Endothelial cell of umbilical vein (primary cell): ENCODE measurements around the gene OSBPL10. TPM values are rescaled to one million over a fixed set of nuclear protein-coding genes. Genes with fewer than 3 reads are reported as not detected.

ENCODE experiments used
- BruUV-seq: library from RNA; stranded (reverse); fragments of 400-500 nt; replicated peaks from 2 replicates; lab custom pipeline; 2021; lab: Mats Ljungman, UMichigan
- CTCF ChIA-PET: fragments of 300-600, 350-600 bp; sonication (Branson Sonifier 250); formaldehyde crosslinking; loops from one replicate; lab custom pipeline; 2021; ENCODE audit warnings: antibody characterized with exemption, inconsistent platforms; lab: Charles Lee
- POLR2A ChIA-PET: fragments of 300-600, 350-600 bp; sonication (Branson Sonifier 250); formaldehyde crosslinking; loops from one replicate; lab custom pipeline; 2021; ENCODE audit warnings: antibody characterized with exemption, inconsistent platforms; lab: Charles Lee
- DNase-seq: peaks from one replicate; pipeline ENCODE4 v3.0.0-alpha.2; 2011; ENCODE audit warnings: low read depth, low spot score
- FAIRE-seq: peaks from 2 replicates; lab custom pipeline; 2011; peaks lifted over from hg19 to GRCh38; lab: Jason Lieb, UNC
- H2AFZ ChIP-seq: 2 replicates; pipeline ENCODE4 v1.6.0; 2012; ENCODE audit warnings: low read depth, low read length, control low read depth, inconsistent platforms
- H3K27ac ChIP-seq: 2 replicates; pipeline ENCODE4 v1.5.1; 2011; ENCODE audit warnings: low read depth, mild to moderate bottlenecking, control low read depth, low read length, moderate library complexity; ENCODE audit not compliant: insufficient read depth
- H3K27me3 ChIP-seq, 2 experiments: 2 replicates each; pipeline versions ENCODE4 v1.6.0 to v1.6.1; 2011; ENCODE audit warnings: low read length in 2 of 2, mixed read lengths in 1 of 2; ENCODE audit not compliant: control insufficient read depth in 2 of 2, insufficient read depth in 2 of 2
- H3K36me3 ChIP-seq, 2 experiments: 2 replicates in 1 of 2; 3 replicates in 1 of 2; pipeline ENCODE4 v1.5.1; 2011; ENCODE audit warnings: low read length in 2 of 2, mild to moderate bottlenecking in 1 of 2, moderate library complexity in 1 of 2; ENCODE audit not compliant: control insufficient read depth in 2 of 2, insufficient read depth in 2 of 2; ENCODE audit errors: extremely low read depth in 1 of 2
- H3K4me1 ChIP-seq: 3 replicates; pipeline ENCODE4 v1.5.1; 2011; ENCODE audit warnings: mild to moderate bottlenecking, low read length; ENCODE audit not compliant: control insufficient read depth, insufficient read depth; ENCODE audit errors: extremely low read depth
- H3K4me2 ChIP-seq: 2 replicates; pipeline ENCODE4 v1.6.1; 2011; ENCODE audit warnings: low read length, control low read depth, mixed read lengths; ENCODE audit not compliant: insufficient read depth
- H3K4me3 ChIP-seq, 3 experiments: fragments of 200-600 bp in 1 of 3; sonication (generic), shearing (Covaris generic) in 1 of 3; replicated peaks in 1 of 3; 2 replicates each; pipeline ENCODE4 v1.5.1; 2011 to 2016; ENCODE audit warnings: control low read depth in 3 of 3, low read length in 3 of 3, mild to moderate bottlenecking in 2 of 3, inconsistent platforms in 1 of 3, low read depth in 1 of 3, moderate library complexity in 1 of 3; ENCODE audit not compliant: insufficient read depth in 1 of 3
- H3K79me2 ChIP-seq: 2 replicates; pipeline ENCODE4 v1.6.0; 2012; ENCODE audit warnings: low read length, inconsistent platforms; ENCODE audit not compliant: control insufficient read depth, insufficient read depth
- H3K9ac ChIP-seq: replicated peaks from 2 replicates; pipeline ENCODE3; 2011; ENCODE audit warnings: low read length, control low read depth; ENCODE audit not compliant: insufficient read depth; ENCODE audit errors: extremely low read depth
- H3K9me1 ChIP-seq: replicated peaks from 3 replicates; pipeline ENCODE4 v1.6.0; 2011; ENCODE audit warnings: mild to moderate bottlenecking, low read length; ENCODE audit not compliant: control insufficient read depth, insufficient read depth; ENCODE audit errors: extremely low read depth
- H3K9me3 ChIP-seq: replicated peaks from 2 replicates; pipeline ENCODE4 v1.5.1; 2012; ENCODE audit warnings: low read length, inconsistent platforms; ENCODE audit not compliant: control insufficient read depth, insufficient read depth
- H4K20me1 ChIP-seq: replicated peaks from 2 replicates; pipeline ENCODE3; 2011; ENCODE audit warnings: mild to moderate bottlenecking, low read length; ENCODE audit not compliant: control insufficient read depth, insufficient read depth; ENCODE audit errors: extremely low read depth
- CTCF ChIP-seq, 2 donors: IDR thresholded peaks; 1 replicate in 1 of 2; 2 replicates in 1 of 2; pipeline ENCODE4 v1.5.1; 2011; ENCODE audit warnings: low read length in 2 of 2, mild to moderate bottlenecking in 2 of 2, moderate library complexity in 2 of 2, control low read depth in 1 of 2, inconsistent platforms in 1 of 2, low read depth in 1 of 2; ENCODE audit not compliant: insufficient read depth in 1 of 2; ENCODE audit errors: extremely low read depth in 1 of 2
- EZH2 ChIP-seq: IDR thresholded peaks from 2 replicates; pipeline ENCODE4 v1.6.1; 2012; ENCODE audit warnings: borderline replicate concordance, low read depth, mild to moderate bottlenecking, moderate library complexity, low read length, inconsistent platforms; ENCODE audit not compliant: severe bottlenecking
- FOS ChIP-seq: IDR thresholded peaks from 2 replicates; pipeline ENCODE4 v1.6.1; 2011; ENCODE audit warnings: mild to moderate bottlenecking, low read length, moderate library complexity, borderline replicate concordance; ENCODE audit not compliant: insufficient read depth
- GATA2 ChIP-seq: IDR thresholded peaks from 2 replicates; pipeline ENCODE4 v1.7.0; 2011; ENCODE audit warnings: low read depth, mild to moderate bottlenecking, moderate library complexity, mixed read lengths, low read length; ENCODE audit not compliant: insufficient read length, insufficient read depth
- JUN ChIP-seq: IDR thresholded peaks from 2 replicates; pipeline ENCODE4 v1.6.1; 2011; ENCODE audit warnings: borderline replicate concordance, low read depth; ENCODE audit not compliant: insufficient read length, insufficient read depth
- MYC ChIP-seq: IDR thresholded peaks from one replicate; pipeline ENCODE4 v1.6.1; 2011; ENCODE audit warnings: mild to moderate bottlenecking, low read depth, low read length
- POLR2A ChIP-seq: IDR thresholded peaks from 2 replicates; pipeline ENCODE4 v1.6.1; 2012; ENCODE audit warnings: low read depth, mild to moderate bottlenecking, control low read depth, low read length
- POLR2AphosphoS5 ChIP-seq: IDR thresholded peaks from 2 replicates; pipeline ENCODE4 v1.6.1; 2012; ENCODE audit warnings: low read depth, mild to moderate bottlenecking, control low read depth, low read length, moderate library complexity; ENCODE audit not compliant: insufficient read depth
- dilution Hi-C: fragments of 300-500 bp; cut with MboI; formaldehyde crosslinking; loops from one replicate; pipeline ENCODE4 v1.15.0; 2019; ENCODE audit warnings: low sequenced_read_pairs; ENCODE audit not compliant: extremely low pct_ligation_motif_present
- intact Hi-C: fragments of 100-400 bp; cut with micrococcal nuclease; formaldehyde crosslinking; loops from one replicate; pipeline ENCODE4 v1.10.0; 2022
- polyA plus RNA-seq, 4 experiments: library from polyadenylated mRNA; depleted of rRNA in 3 of 4; stranded (reverse) in 3 of 4; unstranded in 1 of 4; fragments of >200 nt; gene quantifications; 2 replicates each; pipeline versions ENCODE4 v1.2.1 to v1.2.3, GENCODE V29; 2011 to 2012; ENCODE audit warnings: missing spikeins in 1 of 4
- total RNA-seq: library from RNA; stranded (reverse); gene quantifications from 2 replicates; pipeline ENCODE4 v1.2.3, GENCODE V29; 2021
- TF ChIP-seq, protein P1 (sequence below): IDR thresholded peaks from 2 replicates; pipeline ENCODE4 v1.6.1; 2011; ENCODE audit not compliant: insufficient read depth, insufficient read length

The OSBPL10 gene
- total and polyA plus RNA-seq, 2 donors (not counting 3 experiments of a cell fraction or from before 2014, with no cell fraction given): 10.8 to 47.6 TPM

DNA sequence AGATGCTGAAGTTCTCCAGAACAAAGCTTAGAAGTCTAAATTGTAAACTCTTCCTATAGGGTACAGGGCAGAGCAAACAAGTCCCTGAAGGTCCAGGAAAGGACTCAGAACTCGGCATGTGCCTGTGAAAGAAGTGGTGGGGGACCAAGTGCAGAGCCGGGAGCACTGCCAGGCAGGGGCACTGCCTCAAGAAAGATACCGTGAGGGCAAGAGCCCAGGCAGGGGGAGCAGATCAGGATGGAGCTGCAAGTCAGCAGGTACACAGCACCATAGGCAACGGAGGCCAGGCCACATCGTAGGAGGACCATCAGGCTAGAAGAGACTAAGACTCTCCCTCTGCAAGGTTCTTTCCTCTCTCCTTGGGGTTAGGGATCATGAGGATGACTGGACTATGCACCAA, 191.6 kb downstream of the OSBPL10 start:
- H2AFZ ChIP-seq: no peak overlapping the region
- H3K79me2 ChIP-seq: no peaks in the 10 kb centered on the region
- H3K9me3 ChIP-seq: no peaks in the 10 kb centered on the region
- BruUV-seq: no TSS peak
- no peak overlapping the region for H3K9ac ChIP-seq
- H3K4me2 ChIP-seq: no peak overlapping the region
- DNase-seq: no peak
- FAIRE-seq: no peak
- ChIA-PET POLR2A (no interaction called here), CTCF (no interaction called here)
- H3K4me3 ChIP-seq: no peak overlapping the region
- no peaks in the 10 kb centered on the region for H3K9me1 ChIP-seq
- H3K4me1 ChIP-seq: no peaks in the 10 kb centered on the region
- H3K27ac ChIP-seq: no peak overlapping the region
- no peak for TF ChIP-seq POLR2A
- TF ChIP-seq POLR2AphosphoS5: no peak
- TF ChIP-seq FOS: no peak
- H3K36me3 ChIP-seq: no peaks in the 10 kb centered on the region
- dilution Hi-C loops: no loop called here
- H3K27me3 ChIP-seq: no peaks in the 10 kb centered on the region
- intact Hi-C loops: no loop called here
- H4K20me1 ChIP-seq: no peaks in the 10 kb centered on the region

DNA sequence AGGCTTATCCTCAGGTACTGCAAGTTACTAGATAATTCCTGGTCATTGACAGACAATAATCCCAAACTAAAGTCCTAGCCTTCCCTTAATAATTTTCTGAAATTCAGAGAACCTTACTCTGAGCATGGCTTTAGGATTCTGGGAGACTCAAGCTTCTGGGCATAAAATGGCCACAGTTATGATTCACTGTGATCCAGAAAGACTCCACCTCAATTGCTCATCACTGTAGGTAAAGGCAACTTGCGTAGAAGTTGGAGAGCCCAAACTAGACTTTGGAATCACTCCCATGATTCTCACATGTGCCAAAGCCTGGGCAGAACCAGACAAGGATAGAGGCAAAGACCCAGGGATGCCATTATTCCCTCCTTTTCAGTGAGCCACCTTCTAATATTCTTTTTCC, 195.3 kb downstream of the OSBPL10 start:
- Histone ChIP-seq H2AFZ (no peak overlapping the region), H3K9ac (no peak overlapping the region), H3K9me3 (no peaks in the 10 kb centered on the region), H3K27ac (no peak overlapping the region), H3K9me1 (no peaks in the 10 kb centered on the region), H3K27me3 (no peaks in the 10 kb centered on the region), H3K4me3 (no peak overlapping the region), H3K36me3 (no peaks in the 10 kb centered on the region), H4K20me1 (no peaks in the 10 kb centered on the region), H3K4me2 (no peak overlapping the region), H3K4me1 (no peaks in the 10 kb centered on the region), H3K79me2 (no peaks in the 10 kb centered on the region)
- no peak for DNase-seq
- no TSS peak for BruUV-seq
- ChIA-PET POLR2A (no interaction called here), CTCF (interaction anchor here (1.5 kb wide), 1 partner anchor 233 kb away, joined by 3 read pairs; no protein-coding TSS in a partner anchor)
- intact Hi-C loops: no loop called here
- TF ChIP-seq FOS (no peak), POLR2AphosphoS5 (no peak), POLR2A (no peak), CTCF (IDR thresholded peaks at IDR 0.05; ENCODE audit: extremely low read depth in 1 of 2, insufficient read depth in 1 of 2, low read depth in 1 of 2, low read length in 2 of 2) (no peak), EZH2 (no peak), GATA2 (no peak), JUN (no peak), MYC (no peak)
- TF ChIP-seq, protein P1, sequence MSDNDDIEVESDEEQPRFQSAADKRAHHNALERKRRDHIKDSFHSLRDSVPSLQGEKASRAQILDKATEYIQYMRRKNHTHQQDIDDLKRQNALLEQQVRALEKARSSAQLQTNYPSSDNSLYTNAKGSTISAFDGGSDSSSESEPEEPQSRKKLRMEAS: no peak
- no peak for FAIRE-seq
- dilution Hi-C loops: no loop called here
